Stimulated activated CD4-positive, alpha-beta T cell treated with anti-CD3 and anti-CD28 coated beads, Interleukin-12 subunit alpha, Interleukin-12 subunit beta, amount 100 ng/mL, for 24 hours (primary cell): ENCODE measurements around the gene GRM8.

Experiments used
- DNase-seq, 2 experiments: peaks; one replicate each; pipeline ENCODE4 v3.0.0-alpha.2; 2020; ENCODE audit warnings: low read depth in 2 of 2

GRM8 gene

GRCh38 chr7:126806614-126807013 lies 446.1 kb downstream of the GRM8 start:
- DNase-seq: no peak

- no peak for DNase-seq
These were observed 447.4 kb downstream of the GRM8 start for GRCh38 chr7:126805351-126805750.

GRCh38 chr7:126804604-126805003 lies 448.1 kb downstream of the GRM8 start:
- no peak for DNase-seq

- no peak for DNase-seq
These were observed 448.8 kb downstream of the GRM8 start for GRCh38 chr7:126803990-126804389.

- peak in 1 of 2 experiments; percentile 7 for DNase-seq
These were observed 449.6 kb downstream of the GRM8 start for GRCh38 chr7:126803060-126803665.

- DNase-seq: no peak
These were observed 451.0 kb downstream of the GRM8 start for GRCh38 chr7:126801733-126802132.

- DNase-seq: no peak
These were observed 453.2 kb downstream of the GRM8 start for GRCh38 chr7:126799541-126799940.

GRCh38 chr7:126792521-126792920 lies 460.2 kb downstream of the GRM8 start:
- DNase-seq: no peak

- DNase-seq: no peak
These were observed 461.4 kb downstream of the GRM8 start for GRCh38 chr7:126791306-126791705.

GRCh38 chr7:126790763-126791162 lies 462.0 kb downstream of the GRM8 start:
- DNase-seq: no peak

GRCh38 chr7:126783613-126784012 lies 469.1 kb downstream of the GRM8 start:
- no peak for DNase-seq

GRCh38 chr7:126780993-126781392 lies 471.7 kb downstream of the GRM8 start:
- no peak for DNase-seq

GRCh38 chr7:126778101-126778500 lies 474.6 kb downstream of the GRM8 start:
- DNase-seq: no peak

GRCh38 chr7:126776498-126776897 lies 476.2 kb downstream of the GRM8 start:
- DNase-seq: no peak

GRCh38 chr7:126774077-126774476 lies 478.7 kb downstream of the GRM8 start:
- no peak for DNase-seq

- DNase-seq: no peak
These were observed 483.9 kb downstream of the GRM8 start for GRCh38 chr7:126768836-126769235.

GRCh38 chr7:126760914-126761577 lies 491.7 kb downstream of the GRM8 start:
- no peak for DNase-seq

- DNase-seq: no peak
These were observed 497.4 kb downstream of the GRM8 start for GRCh38 chr7:126755381-126755780.

- DNase-seq: no peak
These were observed 502.4 kb downstream of the GRM8 start for GRCh38 chr7:126750207-126750911.

GRCh38 chr7:126728967-126729366 lies 523.8 kb downstream of the GRM8 start:
- DNase-seq: no peak

- no peak for DNase-seq
These were observed 524.8 kb downstream of the GRM8 start for GRCh38 chr7:126727930-126728391.

- no peak for DNase-seq
These were observed 528.7 kb downstream of the GRM8 start for GRCh38 chr7:126723966-126724544.

GRCh38 chr7:126720232-126720631 lies 532.5 kb downstream of the GRM8 start:
- DNase-seq: no peak
